H1 (cell line): Measurements from ENCODE around the gene ARHGEF10L. TPM values are rescaled to one million over a fixed set of nuclear protein-coding genes. Genes with fewer than 3 reads are reported as not detected.

Experiments
- polyA plus RNA-seq, 7 experiments: library from polyadenylated mRNA; depleted of rRNA in 3 of 7; stranded (reverse) in 5 of 7; unstranded in 2 of 7; fragments of >200 nt in 5 of 7; fragments of 200-250 nt in 2 of 7; gene quantifications; 1 replicate in 5 of 7; 2 replicates in 1 of 7; 4 replicates in 1 of 7; pipeline versions ENCODE4 v1.2.1 to v1.2.3, GENCODE V29; 2011 to 2013; ENCODE audit warnings: missing spikeins in 2 of 7, mixed read lengths in 2 of 7
- total RNA-seq: library from RNA; stranded (reverse); fragmentation: NEBNext Ultra II Directional; extraction: Animal tissue kit (Norgen Biotek cat#: 25700); gene quantifications from 2 replicates; pipeline ENCODE4 v1.2.1, GENCODE V29; 2021
- TF ChIP-seq, protein P1 (sequence below): fragments of 300-600 bp; sonication (generic); IDR thresholded peaks from 2 replicates; pipeline ENCODE4 v1.7.1; 2012; ENCODE audit warnings: low read length, moderate library complexity, mild to moderate bottlenecking, inconsistent platforms; ENCODE audit not compliant: insufficient replicate concordance

ARHGEF10L gene
- total and polyA plus RNA-seq, 2 of the 8 experiments (the other 6 are each of a cell fraction or from before 2014, with no cell fraction given) = 33.6 to 39.6 TPM

DNA sequence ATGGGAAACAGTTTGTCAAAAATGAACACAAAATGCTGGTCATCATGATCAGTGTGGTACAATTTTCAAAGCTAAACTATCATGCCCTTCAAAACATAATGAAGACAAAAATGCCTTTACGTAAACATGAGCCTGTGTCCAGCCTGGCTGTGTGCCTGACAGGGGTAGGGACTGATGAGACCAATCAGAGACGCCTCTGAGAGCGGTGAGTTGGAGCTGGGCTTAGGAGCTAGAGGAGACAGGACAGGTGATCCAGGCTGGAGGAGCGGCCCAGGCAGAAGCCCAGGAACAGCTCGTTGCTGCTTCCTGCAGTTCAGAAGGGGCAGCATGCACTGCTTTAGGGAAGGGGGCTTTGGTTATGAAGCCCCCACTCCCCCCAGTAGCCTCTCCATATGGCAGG is 70.0 kb downstream of the ARHGEF10L start (continued):
- TF ChIP-seq, protein P1, sequence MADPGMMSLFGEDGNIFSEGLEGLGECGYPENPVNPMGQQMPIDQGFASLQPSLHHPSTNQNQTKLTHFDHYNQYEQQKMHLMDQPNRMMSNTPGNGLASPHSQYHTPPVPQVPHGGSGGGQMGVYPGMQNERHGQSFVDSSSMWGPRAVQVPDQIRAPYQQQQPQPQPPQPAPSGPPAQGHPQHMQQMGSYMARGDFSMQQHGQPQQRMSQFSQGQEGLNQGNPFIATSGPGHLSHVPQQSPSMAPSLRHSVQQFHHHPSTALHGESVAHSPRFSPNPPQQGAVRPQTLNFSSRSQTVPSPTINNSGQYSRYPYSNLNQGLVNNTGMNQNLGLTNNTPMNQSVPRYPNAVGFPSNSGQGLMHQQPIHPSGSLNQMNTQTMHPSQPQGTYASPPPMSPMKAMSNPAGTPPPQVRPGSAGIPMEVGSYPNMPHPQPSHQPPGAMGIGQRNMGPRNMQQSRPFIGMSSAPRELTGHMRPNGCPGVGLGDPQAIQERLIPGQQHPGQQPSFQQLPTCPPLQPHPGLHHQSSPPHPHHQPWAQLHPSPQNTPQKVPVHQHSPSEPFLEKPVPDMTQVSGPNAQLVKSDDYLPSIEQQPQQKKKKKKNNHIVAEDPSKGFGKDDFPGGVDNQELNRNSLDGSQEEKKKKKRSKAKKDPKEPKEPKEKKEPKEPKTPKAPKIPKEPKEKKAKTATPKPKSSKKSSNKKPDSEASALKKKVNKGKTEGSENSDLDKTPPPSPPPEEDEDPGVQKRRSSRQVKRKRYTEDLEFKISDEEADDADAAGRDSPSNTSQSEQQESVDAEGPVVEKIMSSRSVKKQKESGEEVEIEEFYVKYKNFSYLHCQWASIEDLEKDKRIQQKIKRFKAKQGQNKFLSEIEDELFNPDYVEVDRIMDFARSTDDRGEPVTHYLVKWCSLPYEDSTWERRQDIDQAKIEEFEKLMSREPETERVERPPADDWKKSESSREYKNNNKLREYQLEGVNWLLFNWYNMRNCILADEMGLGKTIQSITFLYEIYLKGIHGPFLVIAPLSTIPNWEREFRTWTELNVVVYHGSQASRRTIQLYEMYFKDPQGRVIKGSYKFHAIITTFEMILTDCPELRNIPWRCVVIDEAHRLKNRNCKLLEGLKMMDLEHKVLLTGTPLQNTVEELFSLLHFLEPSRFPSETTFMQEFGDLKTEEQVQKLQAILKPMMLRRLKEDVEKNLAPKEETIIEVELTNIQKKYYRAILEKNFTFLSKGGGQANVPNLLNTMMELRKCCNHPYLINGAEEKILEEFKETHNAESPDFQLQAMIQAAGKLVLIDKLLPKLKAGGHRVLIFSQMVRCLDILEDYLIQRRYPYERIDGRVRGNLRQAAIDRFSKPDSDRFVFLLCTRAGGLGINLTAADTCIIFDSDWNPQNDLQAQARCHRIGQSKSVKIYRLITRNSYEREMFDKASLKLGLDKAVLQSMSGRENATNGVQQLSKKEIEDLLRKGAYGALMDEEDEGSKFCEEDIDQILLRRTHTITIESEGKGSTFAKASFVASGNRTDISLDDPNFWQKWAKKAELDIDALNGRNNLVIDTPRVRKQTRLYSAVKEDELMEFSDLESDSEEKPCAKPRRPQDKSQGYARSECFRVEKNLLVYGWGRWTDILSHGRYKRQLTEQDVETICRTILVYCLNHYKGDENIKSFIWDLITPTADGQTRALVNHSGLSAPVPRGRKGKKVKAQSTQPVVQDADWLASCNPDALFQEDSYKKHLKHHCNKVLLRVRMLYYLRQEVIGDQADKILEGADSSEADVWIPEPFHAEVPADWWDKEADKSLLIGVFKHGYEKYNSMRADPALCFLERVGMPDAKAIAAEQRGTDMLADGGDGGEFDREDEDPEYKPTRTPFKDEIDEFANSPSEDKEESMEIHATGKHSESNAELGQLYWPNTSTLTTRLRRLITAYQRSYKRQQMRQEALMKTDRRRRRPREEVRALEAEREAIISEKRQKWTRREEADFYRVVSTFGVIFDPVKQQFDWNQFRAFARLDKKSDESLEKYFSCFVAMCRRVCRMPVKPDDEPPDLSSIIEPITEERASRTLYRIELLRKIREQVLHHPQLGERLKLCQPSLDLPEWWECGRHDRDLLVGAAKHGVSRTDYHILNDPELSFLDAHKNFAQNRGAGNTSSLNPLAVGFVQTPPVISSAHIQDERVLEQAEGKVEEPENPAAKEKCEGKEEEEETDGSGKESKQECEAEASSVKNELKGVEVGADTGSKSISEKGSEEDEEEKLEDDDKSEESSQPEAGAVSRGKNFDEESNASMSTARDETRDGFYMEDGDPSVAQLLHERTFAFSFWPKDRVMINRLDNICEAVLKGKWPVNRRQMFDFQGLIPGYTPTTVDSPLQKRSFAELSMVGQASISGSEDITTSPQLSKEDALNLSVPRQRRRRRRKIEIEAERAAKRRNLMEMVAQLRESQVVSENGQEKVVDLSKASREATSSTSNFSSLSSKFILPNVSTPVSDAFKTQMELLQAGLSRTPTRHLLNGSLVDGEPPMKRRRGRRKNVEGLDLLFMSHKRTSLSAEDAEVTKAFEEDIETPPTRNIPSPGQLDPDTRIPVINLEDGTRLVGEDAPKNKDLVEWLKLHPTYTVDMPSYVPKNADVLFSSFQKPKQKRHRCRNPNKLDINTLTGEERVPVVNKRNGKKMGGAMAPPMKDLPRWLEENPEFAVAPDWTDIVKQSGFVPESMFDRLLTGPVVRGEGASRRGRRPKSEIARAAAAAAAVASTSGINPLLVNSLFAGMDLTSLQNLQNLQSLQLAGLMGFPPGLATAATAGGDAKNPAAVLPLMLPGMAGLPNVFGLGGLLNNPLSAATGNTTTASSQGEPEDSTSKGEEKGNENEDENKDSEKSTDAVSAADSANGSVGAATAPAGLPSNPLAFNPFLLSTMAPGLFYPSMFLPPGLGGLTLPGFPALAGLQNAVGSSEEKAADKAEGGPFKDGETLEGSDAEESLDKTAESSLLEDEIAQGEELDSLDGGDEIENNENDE = no peak
